GM10847 (cell line): ENCODE data around the gene LRIG3.

Experiments
- POLR2A ChIP-seq: IDR thresholded peaks from 2 replicates; pipeline ENCODE4 v1.6.1; 2011; ENCODE audit not compliant: insufficient read length; ENCODE audit errors: extremely low read depth

LRIG3 gene

GRCh38 chr12:58893495-58893894, 26.8 kb downstream of the LRIG3 start:
- TF ChIP-seq POLR2A, result no peak

DNA sequence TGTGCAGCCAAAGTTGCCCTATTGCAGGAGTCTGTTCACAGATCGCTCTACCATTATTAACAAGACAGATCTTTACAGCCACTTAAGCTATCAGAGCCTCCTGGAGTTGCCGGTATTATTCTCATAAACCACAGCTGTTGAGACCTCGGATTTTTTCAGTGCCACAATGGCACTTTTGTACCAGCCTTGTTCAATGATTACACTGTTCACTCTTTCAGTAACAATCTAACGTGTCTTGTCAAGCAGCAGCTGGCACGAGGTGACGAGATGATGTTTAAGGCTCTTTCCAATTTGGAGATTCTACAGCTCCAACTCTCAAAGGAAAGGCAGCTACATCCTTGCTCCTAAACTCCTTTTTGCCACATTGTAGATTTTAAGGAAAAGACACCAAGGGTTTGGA, 30.7 kb downstream of the LRIG3 start:
- TF ChIP-seq POLR2A, result no peak

GRCh38 chr12:58888131-58888783, 32.0 kb downstream of the LRIG3 start:
- no peak for TF ChIP-seq POLR2A

- TF ChIP-seq POLR2A, result no peak
Measured at GRCh38 chr12:58887068-58887467, 33.2 kb downstream of the LRIG3 start.

GRCh38 chr12:58886474-58886873, 33.8 kb downstream of the LRIG3 start:
- no peak for TF ChIP-seq POLR2A

DNA sequence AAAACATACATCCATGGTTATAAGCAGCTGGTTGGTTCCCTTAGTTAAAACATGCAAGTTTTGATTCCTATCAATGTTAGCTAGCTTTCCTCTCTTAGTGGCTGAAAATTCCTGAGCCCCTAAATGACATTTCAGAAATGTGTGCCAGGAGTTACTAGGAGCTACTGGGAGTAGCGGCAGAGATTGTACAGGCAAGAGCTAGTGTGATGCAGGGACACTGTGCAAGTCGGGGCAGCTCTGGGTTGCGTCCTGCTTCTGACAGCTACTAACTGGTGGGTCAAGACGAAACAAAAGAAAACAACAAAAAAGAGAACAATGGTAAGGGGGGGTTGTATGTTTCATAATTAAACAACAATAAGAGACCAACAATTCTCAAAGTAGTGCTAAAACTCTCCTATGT, 35.4 kb downstream of the LRIG3 start:
- no peak for TF ChIP-seq POLR2A

DNA sequence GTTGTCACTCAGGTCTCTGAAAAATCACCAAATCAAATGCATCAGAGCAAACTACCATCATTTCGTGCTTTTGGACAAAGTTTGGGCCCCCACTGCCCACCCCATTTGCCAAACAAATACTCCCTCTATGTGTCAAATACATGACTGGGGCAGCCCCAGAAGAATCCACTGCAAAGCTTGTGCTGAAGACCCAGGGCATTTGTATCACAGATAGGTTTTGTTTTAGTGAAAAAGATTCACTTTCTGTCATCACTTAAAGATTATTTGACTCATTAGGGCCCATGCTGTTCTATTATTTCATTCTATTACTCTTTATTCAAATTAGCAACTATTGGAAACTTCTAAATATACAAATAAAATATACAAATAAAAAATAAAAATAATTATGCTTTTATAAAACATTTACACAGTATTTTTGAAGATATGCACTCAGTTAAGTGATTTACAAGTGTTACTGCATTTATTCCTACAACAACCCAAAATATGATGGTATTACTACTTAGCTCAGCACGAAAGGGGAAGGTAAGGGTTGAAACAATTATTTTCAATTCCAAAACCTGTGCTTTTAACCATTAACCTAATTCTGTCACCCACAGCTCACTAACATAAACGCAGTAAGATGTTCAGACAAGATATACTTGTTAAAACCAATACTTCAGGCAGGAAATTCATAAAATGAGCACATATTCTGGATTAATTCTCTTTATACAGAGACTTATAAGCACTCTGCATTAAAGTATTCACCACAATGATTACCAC, 36.5 kb downstream of the LRIG3 start:
- no peak for TF ChIP-seq POLR2A

GRCh38 chr12:58882826-58883225, 37.5 kb downstream of the LRIG3 start:
- no peak for TF ChIP-seq POLR2A

GRCh38 chr12:58881816-58882215, 38.5 kb downstream of the LRIG3 start:
- no peak for TF ChIP-seq POLR2A

DNA sequence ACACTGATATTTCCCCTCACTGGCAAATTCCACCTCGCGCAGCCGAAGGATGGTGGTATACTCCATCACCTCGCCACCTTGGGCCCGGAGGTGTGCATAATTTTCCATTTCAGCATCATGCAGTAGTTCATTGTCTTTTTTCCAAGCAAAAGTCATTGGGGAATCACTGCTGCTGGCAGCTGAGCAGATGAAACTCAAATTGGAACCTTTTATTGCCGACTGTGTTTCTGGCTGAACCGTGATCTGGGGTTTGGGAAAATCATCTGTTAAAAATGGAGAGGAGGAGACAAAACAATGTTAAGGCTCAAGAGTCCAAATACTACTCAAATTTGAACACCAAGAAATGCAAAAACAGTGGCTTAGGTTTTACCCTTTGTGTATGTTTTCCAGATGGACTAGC, 39.7 kb downstream of the LRIG3 start:
- TF ChIP-seq POLR2A, result no peak

DNA sequence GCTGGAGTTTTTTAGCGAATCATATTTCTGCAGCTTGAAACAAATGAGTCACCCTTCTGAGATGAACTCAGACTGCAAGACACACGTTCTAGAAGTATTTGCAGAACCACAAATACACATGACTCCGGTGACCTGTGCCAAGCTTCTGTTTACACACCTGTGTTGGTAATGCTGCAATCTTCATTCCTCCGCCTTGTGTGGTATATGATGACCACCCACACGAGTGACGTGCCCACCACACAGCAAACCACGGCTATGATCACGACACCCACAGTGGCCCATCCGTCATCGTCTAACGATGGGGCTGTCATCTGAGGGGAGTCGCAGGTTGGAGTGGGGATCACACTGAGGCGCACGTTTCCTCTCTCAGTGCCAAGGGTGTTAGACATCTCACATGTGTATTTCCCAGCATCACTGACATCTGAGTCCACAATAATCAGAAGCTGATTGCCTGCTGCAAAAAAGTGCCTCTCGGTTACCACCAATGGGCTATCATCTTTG, 43.0 kb downstream of the LRIG3 start:
- TF ChIP-seq POLR2A, result no peak

GRCh38 chr12:58873496-58873895, 46.8 kb downstream of the LRIG3 start:
- TF ChIP-seq POLR2A, result no peak

DNA sequence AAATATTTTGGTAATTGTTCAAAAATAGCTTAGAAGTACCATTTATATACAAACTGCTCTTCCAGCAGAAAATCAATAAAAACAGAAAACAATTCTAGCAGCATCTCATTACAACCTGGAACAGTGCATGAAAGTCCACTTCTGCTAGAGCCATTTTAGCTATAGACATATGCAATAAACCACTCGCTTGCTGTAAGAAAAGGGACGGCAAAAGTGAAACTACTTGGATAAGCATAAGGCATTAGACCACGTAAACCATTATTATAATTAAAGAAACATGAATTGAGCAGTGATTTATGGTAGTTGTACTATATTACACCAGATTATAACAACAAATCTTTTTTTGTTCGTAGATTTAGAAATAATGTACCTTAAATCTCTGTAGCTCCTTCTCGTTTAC, 48.7 kb downstream of the LRIG3 start:
- no peak for TF ChIP-seq POLR2A

- no peak for TF ChIP-seq POLR2A
Measured at GRCh38 chr12:58870595-58870994, 49.7 kb downstream of the LRIG3 start.

DNA sequence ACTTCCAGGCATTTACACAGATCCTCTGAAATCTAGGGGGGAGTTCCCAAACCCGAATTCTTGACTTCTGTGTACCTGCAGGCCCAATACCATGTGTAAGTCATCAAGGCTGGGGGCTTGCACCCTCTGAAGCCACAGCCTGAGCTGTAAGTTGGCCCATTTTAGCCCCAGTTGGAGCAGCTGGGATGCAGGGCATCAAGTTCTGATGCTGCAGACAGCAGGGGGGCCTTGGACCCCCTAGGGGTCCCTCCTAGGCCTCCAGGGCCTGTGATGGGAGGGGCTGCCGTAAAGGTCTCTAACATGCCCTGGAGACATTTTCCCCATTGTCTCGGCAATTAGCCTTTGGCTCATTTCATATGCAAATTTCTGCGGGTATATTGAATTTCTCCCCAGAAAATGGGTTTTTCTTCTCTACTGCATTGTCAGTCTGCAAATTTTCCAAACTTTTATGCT, 59.5 kb downstream of the LRIG3 start:
- TF ChIP-seq POLR2A, result no peak

- no peak for TF ChIP-seq POLR2A
Measured at GRCh38 chr12:58860056-58860787, 60.1 kb downstream of the LRIG3 start.

DNA sequence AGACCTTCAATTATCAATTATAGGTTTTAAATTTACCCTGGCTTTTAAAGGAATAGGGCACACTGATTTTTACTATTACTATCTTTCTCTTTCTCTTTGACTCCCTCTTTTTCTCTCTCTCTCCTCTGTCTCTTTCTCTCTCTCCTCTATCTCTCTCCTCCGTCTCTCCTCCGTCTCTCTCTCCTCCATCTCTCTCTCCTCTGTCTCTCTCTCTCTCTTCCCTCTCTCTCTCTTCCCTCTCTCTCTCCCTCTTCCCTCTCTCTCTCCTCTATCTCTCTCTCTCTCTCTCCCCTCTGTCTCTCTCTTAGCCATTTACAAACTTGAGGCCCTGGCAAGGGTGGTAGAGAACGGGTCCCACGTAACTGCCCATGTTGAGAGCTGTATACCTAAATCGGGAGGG, 62.3 kb downstream of the LRIG3 start:
- TF ChIP-seq POLR2A, result no peak

DNA sequence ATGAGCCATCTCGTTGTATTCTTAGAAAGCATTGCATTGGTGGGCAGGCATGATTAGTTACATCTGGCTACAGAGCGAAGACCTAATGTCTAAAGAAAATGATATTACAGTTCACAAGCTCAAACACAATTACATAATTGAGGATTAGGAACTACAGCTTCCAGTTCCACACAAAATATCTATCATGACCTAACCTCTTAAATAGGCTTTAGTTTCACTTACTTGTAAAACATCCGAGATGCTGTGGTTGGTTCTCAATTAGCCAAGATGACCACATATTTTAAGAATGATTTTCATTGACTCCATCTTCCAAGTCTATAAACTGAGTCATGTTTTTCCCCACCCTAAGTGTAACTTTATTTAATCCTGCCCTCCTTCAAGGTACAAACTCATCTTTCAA, 69.5 kb downstream of the LRIG3 start:
- no peak for TF ChIP-seq POLR2A
